Occipital lobe (tissue), 2 donors: Measurements from ENCODE around the gene HS1BP3. TPM values are rescaled to one million over a fixed set of nuclear protein-coding genes. Genes with fewer than 3 reads are reported as not detected.

Experiments
- DNase-seq: peaks from one replicate; lab custom pipeline; 2025; lab: John Stamatoyannopoulos, UW
- total RNA-seq: library from RNA; depleted of rRNA; stranded (reverse); fragments of >200 nt; gene quantifications from one replicate; pipeline ENCODE4 v1.2.3, GENCODE V29; 2014

Gene HS1BP3
- total RNA-seq, 1 donor from 2014 or later = 10.3 TPM

DNA sequence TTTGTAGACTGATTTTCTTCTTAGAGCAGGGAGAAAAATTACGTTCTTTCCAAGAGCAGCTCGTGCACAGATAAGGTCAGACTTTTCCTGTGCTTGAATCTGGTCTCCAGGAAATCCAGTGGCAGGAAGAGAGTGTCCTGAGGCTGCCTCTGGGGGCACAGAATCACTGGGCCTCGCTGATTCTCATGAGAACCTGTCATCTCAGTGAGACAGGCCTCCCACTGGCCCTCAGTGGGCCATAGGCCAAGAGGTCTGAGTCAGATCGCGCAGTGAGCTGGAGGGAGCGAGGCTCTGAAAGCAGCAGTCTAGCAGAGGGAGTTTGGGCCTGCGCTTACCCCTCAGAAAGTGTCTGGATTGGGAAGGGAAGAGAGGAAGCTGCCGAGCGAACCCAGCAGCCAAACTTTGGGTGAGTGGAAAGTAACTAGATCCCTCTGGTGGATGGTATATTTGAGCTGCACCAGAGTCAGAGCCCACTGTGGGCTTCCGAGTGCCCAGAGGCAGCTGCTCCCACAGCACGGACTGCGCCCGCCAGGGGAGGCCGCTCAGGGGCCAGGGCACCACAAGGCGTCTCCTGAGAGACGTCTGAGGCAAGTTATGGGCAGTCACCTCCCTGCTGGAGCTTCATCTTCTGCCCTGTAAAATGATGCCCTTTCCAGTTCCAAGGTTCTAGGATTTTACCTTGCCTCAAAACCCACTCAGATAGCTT is 24.2 kb upstream of the HS1BP3 start:
- no peak for DNase-seq

DNA sequence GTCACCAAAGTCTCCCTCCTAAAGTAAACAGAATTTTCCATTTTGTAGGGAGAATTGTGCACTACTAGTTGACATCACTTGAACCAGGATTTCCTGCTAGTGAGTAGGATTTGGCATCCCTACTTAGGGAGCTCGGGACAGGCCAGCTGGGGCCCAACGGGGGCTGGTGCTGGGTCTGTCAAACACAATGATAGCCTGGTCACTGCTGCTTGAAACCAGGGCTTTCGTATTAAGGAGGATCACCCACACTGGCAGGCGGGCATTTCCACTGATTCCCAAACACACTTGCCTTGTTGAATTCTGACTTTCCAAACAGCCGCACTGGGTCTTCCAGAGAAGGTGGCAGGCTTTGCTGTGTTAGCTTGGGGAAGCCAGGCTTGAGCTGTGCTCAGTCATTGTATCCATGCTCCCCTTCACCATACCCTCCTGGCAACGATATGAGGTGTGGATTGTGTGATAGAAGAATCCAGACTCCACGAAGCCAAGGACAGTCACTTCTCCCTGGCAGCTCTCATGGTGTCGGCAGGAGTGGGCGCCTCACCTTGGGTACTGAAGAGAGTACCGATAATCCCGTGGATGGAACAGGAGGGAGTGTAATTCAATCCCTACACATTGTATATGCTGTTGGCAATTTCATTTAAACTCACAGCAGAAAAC is 23.5 kb upstream of the HS1BP3 start:
- no peak for DNase-seq

DNA sequence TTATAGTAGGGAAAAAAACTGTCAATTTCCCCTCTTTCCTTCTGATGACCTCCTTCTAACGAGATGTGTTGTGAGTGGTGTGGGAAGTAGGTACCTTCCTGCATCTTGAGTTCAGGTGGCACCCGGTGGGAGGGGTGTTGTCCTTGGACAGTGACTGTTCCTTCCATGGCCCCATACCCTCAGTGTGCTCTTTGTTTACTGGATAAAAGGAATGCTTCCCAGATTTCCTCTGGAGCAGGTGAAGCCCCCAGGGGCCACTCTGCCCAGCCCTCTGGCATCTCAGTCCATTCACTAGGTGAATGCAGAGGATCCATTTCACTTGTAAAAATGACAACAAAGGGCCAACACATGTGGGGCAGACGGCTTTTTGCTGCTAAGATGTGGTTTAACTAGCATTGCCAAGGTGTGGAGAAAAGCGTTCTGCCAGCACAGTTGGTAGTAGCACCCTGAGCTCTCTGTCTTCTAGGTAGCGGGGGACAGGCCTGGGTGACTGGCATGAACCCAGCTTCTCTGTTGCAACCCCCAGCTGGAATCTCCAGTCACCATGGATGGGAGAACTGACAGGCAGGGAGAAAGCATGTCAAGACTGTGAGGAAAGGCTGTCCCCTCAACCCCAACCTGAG is 22.9 kb upstream of the HS1BP3 start:
- DNase-seq = no peak

DNA sequence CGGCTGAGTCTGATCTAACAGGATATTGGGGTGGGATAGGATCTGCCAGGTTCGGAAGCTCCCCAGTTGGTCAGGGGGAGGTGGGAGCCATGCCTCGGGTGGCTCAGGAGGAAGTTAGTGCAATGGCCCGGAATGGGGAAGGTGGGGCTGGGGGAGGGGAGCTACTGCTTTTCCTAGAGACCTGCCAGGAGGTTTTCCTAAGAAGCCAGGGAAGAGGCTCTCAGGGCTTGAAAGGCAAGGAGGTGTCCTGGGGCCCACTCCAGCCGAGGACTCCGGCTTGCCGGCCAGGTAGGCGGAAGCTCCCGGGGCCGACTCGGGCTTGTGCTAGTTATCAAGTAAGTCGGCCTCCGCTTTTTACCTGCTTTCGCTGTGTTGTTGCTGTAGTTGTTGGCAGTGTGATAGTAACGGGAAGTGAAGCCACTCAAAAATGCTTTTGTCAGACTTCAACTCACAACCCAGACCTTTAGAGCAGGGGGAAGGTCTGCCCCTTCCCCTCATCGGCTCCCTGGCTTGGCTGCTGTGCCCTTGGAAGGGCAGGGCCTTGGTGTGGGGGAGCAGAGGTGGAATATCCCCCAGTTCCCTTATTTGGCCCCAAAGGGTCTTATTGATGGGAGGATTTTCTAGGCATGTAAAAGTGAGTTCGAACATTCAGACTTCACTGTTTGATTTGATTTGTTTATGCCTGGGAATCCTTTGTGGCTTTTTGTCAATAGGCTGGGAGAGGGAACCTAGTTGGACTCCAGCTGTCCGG is 21.5 kb upstream of the HS1BP3 start:
- no peak for DNase-seq

DNA sequence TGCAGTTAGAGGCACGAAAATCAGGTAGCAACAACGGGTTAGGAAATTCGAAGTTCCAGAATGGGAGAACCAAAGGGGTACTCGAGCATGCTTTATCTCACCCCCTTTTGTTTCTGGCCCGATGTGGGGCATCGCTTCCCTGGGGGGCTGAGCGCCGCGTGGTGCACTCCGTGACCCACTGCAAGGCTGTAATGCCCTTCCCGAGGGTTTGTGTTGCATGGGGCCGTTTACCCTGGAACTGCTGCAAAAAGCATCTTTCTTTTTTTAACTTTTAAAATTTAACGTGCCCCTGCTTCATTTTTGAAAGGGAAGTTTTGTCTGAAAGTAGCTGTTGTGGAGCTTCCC is 20.8 kb upstream of the HS1BP3 start:
- no peak for DNase-seq

DNA sequence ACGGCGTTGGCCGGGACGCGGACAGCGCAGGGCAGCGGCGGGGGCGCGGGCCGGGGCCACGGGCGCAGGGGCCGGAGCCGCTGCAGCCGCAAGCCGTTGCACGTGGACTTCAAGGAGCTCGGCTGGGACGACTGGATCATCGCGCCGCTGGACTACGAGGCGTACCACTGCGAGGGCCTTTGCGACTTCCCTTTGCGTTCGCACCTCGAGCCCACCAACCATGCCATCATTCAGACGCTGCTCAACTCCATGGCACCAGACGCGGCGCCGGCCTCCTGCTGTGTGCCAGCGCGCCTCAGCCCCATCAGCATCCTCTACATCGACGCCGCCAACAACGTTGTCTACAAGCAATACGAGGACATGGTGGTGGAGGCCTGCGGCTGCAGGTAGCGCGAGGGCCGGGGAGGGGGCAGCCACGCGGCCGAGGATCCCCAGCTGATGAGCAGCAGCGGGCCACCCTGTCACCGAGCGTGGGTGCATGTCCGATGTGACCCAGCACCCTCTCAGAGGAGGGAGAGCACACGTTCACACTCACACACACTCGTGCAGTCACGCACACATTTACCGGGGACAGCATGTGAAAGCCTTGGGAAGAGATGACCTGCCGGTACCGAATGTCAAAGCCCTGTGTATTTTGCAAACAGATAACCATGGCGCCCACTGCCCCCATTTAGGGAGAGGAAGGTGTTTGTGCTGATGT is 20.3 kb upstream of the HS1BP3 start:
- no peak for DNase-seq

DNA sequence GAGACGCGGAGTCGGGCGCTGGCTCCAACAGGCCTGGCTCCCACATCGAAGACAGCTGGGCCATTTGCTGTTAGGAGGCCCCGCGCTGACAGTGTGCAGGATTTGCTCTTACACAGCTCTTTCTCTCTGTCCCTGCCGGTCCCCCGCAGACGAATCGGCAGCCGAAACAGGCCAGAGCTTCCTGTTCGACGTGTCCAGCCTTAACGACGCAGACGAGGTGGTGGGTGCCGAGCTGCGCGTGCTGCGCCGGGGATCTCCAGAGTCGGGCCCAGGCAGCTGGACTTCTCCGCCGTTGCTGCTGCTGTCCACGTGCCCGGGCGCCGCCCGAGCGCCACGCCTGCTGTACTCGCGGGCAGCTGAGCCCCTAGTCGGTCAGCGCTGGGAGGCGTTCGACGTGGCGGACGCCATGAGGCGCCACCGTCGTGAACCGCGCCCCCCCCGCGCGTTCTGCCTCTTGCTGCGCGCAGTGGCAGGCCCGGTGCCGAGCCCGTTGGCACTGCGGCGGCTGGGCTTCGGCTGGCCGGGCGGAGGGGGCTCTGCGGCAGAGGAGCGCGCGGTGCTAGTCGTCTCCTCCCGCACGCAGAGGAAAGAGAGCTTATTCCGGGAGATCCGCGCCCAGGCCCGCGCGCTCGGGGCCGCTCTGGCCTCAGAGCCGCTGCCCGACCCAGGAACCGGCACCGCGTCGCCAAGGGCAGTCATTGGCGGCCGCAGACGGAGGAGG is 19.6 kb upstream of the HS1BP3 start:
- DNase-seq = no peak

DNA sequence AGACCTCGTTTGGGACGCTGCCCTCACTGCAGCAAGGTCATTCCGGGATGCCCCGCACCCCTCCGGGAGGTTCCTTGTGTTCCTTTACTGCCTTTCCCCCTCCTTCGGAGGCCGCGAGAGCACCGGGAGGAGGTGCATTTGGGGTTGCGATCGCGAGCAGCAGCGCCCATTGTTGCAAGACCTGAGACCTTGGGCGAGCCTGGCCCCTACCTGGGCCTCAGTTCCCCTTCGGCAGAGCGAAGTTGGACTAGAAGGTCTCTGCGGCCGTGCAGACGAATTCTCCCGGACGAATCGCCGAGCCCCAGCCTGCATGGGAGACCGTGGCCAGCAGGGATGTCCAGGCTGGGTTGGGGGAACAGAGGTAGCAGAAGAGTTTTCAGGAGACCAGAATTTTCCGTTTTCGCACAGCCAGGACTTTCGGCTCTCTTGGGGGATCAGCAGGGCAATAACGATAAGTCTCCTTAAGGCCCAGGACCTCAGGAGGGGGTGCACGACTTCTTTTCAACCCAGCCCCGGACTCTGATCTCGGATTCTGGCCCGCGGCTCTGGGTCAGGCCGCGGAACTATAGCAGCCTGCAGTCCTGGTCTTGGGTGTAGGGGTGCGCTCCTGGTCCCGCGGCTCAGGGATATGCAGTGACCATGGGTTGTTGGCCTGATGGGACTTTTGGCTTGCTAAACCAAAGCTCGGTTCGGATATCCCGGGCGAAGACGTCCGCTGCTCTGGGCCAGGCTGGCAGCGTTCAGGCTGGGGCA is 18.8 kb upstream of the HS1BP3 start:
- DNase-seq = no peak

DNA sequence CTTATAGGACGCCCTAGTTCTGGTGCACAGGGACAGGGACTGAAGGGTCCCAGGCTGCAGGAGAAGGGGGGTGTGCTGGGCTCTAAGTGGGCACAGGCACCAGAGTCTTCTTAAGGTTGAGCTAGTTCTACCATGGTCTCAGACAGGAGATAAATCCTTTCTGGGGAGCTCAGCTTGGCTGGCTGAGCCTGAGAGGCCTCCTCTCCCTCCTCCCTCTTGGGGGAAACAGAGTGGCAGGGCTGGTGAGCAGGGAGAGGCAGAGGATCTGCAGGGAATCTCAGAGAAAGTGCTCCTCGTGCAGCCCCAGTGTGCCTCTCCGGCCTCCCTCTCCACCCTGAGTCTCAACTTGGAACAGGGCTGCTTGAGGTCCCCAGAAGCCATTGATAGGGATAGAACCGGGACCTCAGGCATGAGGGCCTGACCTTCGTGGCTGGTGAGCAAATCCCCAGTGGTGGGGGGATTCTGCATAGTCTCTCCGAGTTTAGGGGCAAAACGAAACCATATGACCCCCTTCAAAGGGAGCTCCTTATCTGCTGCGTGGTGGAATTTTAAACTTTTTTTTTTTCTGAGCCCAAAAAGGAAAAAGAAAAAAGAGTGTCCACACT is 18.1 kb upstream of the HS1BP3 start:
- DNase-seq = no peak

DNA sequence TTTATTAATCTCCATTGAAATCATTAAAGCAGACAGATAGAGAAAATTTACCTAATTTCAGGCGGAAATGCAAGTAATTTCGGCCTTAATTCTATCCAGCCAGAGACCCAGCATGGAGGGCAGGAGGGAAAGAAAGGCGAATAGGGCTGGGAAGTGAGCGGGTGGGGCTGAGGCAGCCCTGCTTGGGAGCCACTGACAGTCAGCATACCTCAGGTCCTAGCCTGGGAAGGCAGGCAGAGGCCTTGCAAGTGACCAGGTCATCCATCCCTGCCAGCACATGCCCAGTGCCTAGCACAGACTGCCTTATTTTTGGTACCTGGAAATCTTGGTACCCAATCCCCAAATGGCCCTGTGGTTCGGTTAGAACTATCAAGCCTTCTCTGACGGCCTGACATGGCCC is 17.6 kb upstream of the HS1BP3 start:
- no peak for DNase-seq

DNA sequence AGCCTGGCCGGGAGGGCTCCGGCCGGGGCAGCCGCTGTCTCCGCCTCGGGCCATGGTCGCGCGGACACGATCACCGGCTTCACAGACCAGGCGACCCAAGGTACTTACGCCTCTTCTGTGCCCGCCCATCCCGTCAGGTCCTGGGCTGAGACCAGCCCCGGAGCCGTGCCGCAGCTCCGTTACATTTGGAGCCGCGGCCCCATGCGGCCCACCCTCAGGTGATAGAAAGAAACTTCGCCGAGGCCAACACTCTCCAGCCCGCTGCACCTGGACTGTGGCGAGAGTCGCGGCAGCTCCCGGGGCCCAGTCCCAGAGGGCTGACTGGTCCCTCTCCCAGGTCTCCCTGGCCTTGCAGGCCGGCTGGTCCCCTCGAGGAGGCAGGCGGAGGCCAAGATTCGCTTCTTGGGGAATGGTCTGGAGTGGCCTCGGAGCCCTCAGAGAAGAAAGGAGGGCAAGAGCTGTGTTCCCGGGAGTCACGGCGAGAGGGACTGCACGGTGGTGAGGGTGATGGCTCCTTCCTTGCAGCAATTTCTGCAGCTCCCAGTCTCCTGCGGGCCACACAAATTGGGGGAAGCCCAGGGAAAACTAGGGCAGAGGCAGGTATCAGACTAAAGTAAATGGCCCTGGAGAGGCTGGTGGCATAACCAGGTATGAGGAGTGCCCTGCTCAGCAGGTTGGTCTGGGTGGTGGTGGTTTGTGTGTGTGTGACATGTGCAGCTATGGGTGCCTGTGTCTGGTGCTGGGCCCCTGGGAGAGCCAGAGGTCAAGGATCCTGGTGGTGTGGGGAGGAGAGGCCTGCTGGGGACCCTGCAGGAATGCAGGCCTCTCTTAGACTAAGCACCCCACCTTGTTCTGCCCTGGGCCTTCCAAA is 16.9 kb upstream of the HS1BP3 start:
- DNase-seq = no peak

DNA sequence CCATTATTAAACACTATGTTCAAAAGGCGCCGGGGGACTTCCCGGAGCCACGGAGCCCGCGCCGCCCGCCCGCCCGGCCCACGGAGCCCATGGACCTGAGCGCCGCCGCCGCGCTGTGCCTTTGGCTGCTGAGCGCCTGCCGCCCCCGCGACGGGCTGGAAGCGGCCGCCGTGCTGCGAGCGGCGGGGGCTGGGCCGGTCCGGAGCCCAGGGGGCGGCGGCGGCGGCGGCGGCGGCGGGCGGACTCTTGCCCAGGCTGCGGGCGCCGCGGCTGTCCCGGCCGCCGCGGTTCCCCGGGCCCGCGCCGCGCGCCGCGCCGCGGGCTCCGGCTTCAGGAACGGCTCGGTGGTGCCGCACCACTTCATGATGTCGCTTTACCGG is 16.2 kb upstream of the HS1BP3 start:
- DNase-seq = no peak

DNA sequence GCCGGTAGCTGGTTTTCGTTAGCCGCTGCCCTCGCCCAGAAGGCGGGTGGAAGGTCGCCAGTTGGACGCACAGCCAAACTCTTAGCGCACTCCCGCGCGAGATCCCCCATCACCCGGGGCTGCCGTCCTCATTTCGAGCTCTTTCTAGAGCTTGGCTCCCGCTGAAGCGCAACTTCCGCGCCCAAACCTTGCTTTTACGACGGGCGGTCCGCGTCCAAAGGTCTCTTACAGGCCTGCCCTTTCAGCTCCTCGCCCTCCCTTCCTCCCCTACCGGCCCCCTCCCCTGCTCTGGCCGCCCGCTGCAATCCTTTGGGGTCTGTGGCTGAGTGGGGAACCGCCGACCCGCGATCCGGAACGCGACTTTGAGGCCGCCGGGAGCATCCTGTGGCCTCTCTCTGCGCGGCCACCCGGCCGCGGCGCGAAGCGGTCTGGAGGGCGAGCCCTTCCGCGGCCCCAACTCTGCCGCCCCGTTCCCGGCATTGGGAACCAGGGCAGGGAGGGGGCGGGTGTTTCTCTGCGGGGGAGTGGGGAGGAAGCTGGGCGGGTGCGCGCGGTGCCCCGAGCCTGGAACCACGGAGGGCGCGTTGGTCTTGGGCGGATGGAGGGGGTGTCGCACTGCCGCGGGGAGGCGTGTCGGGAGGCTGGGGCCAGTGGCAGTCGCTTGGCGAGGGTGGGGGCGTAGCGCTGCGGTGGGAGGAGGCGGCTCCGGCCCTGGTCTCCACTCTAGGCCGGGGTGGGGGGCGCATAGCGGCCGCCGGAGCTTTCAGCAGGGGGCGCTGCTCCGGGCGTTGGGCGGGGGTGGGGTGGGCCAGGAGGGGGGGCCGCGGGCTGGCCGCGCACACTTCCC is 15.6 kb upstream of the HS1BP3 start, which contains the start of gene GDF7:
Gene GDF7, plus strand, starts transcription at position 841 of the 847 bp plus-strand sequence. CDS start 96 bp downstream, outside the sequence.
- DNase-seq = no peak

DNA sequence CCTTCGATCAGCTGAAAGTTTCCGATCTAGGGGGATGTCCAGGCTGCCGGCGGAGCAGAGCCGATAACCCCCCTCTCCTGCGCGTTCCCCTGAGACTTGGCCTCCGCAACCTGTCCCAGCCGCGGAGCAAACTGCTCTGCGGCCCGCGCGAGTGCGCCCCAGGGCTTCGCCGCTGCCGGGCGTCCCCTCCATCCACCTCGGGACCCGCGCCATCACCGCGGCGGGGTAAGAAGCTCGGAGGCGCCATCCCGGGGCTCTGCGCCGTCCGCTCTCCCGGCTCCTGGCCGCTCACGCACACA is 15.1 kb upstream of the HS1BP3 start:
- no peak for DNase-seq

DNA sequence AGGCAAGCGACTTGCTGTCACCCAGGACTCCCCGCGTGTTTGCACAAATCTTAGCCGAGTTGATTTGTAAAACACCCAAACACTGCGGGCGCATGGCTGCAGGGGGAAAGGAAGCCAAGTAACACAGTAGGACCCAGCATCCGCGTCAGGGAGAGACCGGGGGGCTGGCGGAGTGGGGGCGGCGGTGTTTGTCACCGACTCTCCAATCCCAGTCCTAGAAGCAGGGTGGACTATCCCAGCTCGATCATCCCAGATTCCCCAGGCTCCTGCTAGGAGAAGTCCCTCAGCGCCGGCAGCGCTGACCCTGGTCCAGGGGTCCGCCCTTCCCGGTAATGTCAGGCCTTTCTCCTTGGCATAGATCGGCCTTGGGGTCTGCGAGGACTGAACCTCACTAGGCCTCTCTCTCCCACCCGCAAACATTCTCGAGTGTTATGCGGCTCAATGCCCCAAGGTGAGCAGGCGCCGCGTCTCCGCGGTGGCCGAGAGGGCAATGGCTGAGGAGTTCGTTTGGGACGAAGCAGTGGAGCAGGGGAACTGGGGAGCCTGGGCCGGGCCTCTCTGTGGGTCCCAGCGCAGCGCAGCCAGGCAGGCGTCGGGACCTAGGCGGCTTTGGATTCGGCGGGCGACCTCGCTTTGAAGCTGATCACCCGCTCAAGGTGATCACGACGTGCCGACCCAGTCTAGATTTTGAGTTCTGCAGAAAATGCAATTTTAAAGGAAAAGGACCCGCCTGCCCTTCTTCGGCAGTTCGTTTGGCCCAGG is 14.5 kb upstream of the HS1BP3 start:
- DNase-seq = no peak

DNA sequence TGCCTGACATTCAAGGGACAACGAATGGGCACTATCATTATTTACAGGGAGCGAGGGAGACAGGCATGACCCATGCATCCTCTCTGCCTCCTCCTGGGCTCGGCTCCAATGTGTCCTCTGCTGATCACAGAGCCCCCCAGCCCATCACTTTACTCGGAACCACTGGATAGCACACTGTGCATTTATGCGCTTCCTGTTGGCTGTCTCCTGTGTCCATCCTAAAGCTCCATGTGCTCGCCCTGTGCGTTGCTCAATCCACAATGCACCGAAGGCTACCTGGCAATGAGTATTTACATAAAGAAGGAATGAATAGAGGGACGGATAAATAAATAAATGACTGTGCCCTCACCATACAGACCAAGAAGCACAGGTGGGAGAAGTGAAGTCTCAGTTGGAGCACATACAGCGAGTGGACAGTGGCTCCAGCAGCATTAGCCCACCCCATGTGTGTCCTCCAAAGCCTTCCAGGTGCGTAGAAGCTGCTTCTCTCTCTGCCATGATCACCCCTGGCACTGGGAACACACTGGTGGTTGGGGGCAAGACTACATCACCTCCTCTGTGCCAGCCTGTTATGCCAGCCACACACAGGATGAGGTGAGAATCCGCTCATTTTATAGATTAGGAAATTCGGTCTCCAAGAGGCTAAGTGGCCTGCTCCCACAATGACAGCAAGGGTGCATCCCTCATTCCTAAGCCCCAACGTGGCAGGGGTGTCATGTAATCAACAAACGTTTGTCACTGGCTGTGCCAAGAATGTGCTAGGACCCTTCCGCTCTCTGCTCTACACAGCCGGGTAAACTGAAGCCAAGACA is 13.7 kb upstream of the HS1BP3 start:
- no peak for DNase-seq

DNA sequence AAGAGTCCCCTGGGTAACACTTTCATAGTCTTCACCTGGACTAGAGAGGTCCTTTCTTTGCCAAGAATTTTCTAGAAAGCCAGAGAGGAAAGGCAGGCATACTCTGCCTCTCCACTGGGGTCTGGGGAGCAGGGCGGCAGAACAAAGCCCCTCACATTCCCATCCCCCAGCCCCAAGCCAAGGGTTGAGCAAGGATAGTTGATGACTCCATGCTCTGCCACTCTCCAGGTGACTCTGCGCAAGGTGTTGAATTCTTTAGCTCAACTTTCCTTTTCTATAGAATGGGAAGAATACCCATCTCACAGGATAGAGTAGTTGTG is 13.1 kb upstream of the HS1BP3 start:
- no peak for DNase-seq
